ENCODE measurements around the gene ELMO1. TPM values are rescaled to one million over a fixed set of nuclear protein-coding genes. Genes with fewer than 3 reads are reported as not detected.

Gene ELMO1
- total RNA-seq, 1 experiment from 2014 or later: 1.1 TPM

- Histone ChIP-seq H3K4me1 (ENCODE audit: control insufficient read depth in 1 of 2, insufficient read depth in 2 of 2, low read length in 2 of 2) (no peaks in the 10 kb centered on the region), H4K20me1 (ENCODE audit: insufficient read depth) (no peaks in the 10 kb centered on the region), H3K27me3 (ENCODE audit: insufficient read depth, low read length) (peaks cover 25% of the 10 kb centered on the region), H3K4me2 (ENCODE audit: low read length) (no peak overlapping the region), H3K27ac (ENCODE audit: low read depth, low read length) (no peak overlapping the region), H3K4me3 (replicated peaks in 1 of 2; ENCODE audit: low read depth in 1 of 2, low read length in 2 of 2) (no peak overlapping the region), H2AFZ (ENCODE audit: low read depth, low read length, poor library complexity, severe bottlenecking) (no peak overlapping the region), H3K79me2 (ENCODE audit: insufficient read depth, low read length) (no peaks in the 10 kb centered on the region), H3K9me3 (ENCODE audit: control insufficient read depth in 1 of 2, insufficient read depth in 1 of 2, low read depth in 1 of 2, low read length in 2 of 2) (no peaks in the 10 kb centered on the region), H3K9ac (ENCODE audit: low read length) (no peak overlapping the region), H3K36me3 (ENCODE audit: control insufficient read depth in 1 of 2, insufficient read depth in 2 of 2, low read length in 2 of 2) (no peaks in the 10 kb centered on the region), H3K9me2 (ENCODE audit: insufficient read depth) (no peaks in the 10 kb centered on the region)
- intact Hi-C loops (cut with micrococcal nuclease): no loop called here
- ATAC-seq: no peak
- RAD21 ChIA-PET (ENCODE audit: low non-redundant PET in 1 of 2, low total read pairs in 2 of 2, uncharacterized antibody in 2 of 2, unreplicated experiment in 2 of 2): no interaction called here
- no peak for DNase-seq (ENCODE audit: low read depth, low spot score)
- BruUV-seq (replicated peaks): no TSS peak
- POLR2A ChIA-PET: no interaction called here
- CTCF ChIA-PET: no interaction called here
- no peak for TF ChIP-seq CTCF (IDR thresholded peaks at IDR 0.05 in 2 of 3, conservative IDR thresholded peaks at IDR 0.05 in 1 of 3; ENCODE audit: borderline replicate concordance in 1 of 3, insufficient read depth in 1 of 3, low read depth in 2 of 3, low read length in 2 of 3)
- no peak for TF ChIP-seq POLR2A (IDR thresholded peaks at IDR 0.05; ENCODE audit: borderline replicate concordance, extremely low read depth, insufficient read depth, insufficient read length)
- no peak for TF ChIP-seq SP1 (IDR thresholded peaks at IDR 0.05; ENCODE audit: low read depth)
- no peak for TF ChIP-seq CEBPB (IDR thresholded peaks at IDR 0.05; ENCODE audit: low read depth)
- no peak for TF ChIP-seq ELF1 (IDR thresholded peaks at IDR 0.05; ENCODE audit: borderline replicate concordance, low read depth)
- TF ChIP-seq SIN3A (IDR thresholded peaks at IDR 0.05; ENCODE audit: low read depth): no peak
- TF ChIP-seq MAX (IDR thresholded peaks at IDR 0.05): no peak
- no peak for TF ChIP-seq TCF7L2 (IDR thresholded peaks at IDR 0.05; ENCODE audit: borderline replicate concordance, extremely low read depth, insufficient read depth, insufficient read length)
- TF ChIP-seq POLR2AphosphoS5 (IDR thresholded peaks at IDR 0.05; ENCODE audit: low read depth, low read length): no peak
- TF ChIP-seq REST (IDR thresholded peaks at IDR 0.05; ENCODE audit: low read depth): no peak
- no peak for TF ChIP-seq CBX3 (IDR thresholded peaks at IDR 0.05; ENCODE audit: low read depth)
- no peak for TF ChIP-seq JUND (IDR thresholded peaks at IDR 0.05)
- TF ChIP-seq ZNF274 (IDR thresholded peaks at IDR 0.05; ENCODE audit: low read depth, low read length): no peak
- no peak for TF ChIP-seq EGR1 (IDR thresholded peaks at IDR 0.05; ENCODE audit: low read depth)
- TF ChIP-seq ZFX (IDR thresholded peaks at IDR 0.05): no peak
Measured at GRCh38 chr7:37218956-37219355, 229.7 kb downstream of the ELMO1 start.
